ENCODE measurements around the gene TTLL11.

- TF ChIP-seq CTCF (conservative IDR thresholded peaks at IDR 0.05; ENCODE audit: low read length) (no peak), EZH2phosphoT487 (IDR thresholded peaks at IDR 0.05; ENCODE audit: borderline replicate concordance, low read depth, low read length) (no peak)
Measured at GRCh38 chr9:122119166-122119521, 26.0 kb upstream of the TTLL11 start.
